WTC11 (cell line): ENCODE measurements around the gene USP11. TPM values are rescaled to one million over a fixed set of nuclear protein-coding genes. Genes with fewer than 3 reads are reported as not detected.
A peak's percentile ranks its signal among the peaks of the same experiment; 100 is the strongest.

ENCODE experiments used
- ATAC-seq: fragments of 200-7000 bp; cut with Tn5 transposase; 2 replicates; pipeline ENCODE4 v1.10.0; 2021; ENCODE audit warnings: mild to moderate bottlenecking, moderate library complexity
- CTCF ChIA-PET: fragments of 300-600 bp; sonication (Branson Sonifier 250); formaldehyde crosslinking; loops from one replicate; lab custom pipeline; 2021; ENCODE audit warnings: antibody characterized with exemption; lab: Charles Lee
- POLR2A ChIA-PET: fragments of 350-600 bp; sonication (Branson Sonifier 250); formaldehyde crosslinking; loops from one replicate; lab custom pipeline; 2021; ENCODE audit warnings: antibody characterized with exemption; lab: Charles Lee
- DNase-seq: peaks from one replicate; pipeline ENCODE4 v3.0.0; 2021; ENCODE audit warnings: low spot score
- H3K27ac Mint-ChIP-seq: 2 replicates; pipeline ENCODE4 v1.8.0; 2021; ENCODE audit warnings: mixed read lengths
- H3K27me3 Mint-ChIP-seq: 2 replicates; pipeline ENCODE4 v1.8.0; 2021; ENCODE audit warnings: low read depth, mild to moderate bottlenecking, moderate library complexity, mixed read lengths
- H3K36me3 Mint-ChIP-seq: 2 replicates; pipeline ENCODE4 v1.8.0; 2021; ENCODE audit warnings: mixed read lengths
- H3K4me1 Mint-ChIP-seq: 2 replicates; pipeline ENCODE4 v1.8.0; 2022; ENCODE audit warnings: mixed read lengths
- H3K4me3 Mint-ChIP-seq: 2 replicates; pipeline ENCODE4 v1.8.0; 2021; ENCODE audit warnings: mild to moderate bottlenecking, moderate library complexity, mixed read lengths
- H3K9me3 Mint-ChIP-seq: 2 replicates; pipeline ENCODE4 v1.8.0; 2021; ENCODE audit warnings: mixed read lengths
- CBFB ChIP-seq: sonication (generic); formaldehyde crosslinking; IDR thresholded peaks from 2 replicates; pipeline ENCODE4 v1.8.1; 2022; ENCODE audit warnings: mild to moderate bottlenecking, low read depth, missing genetic modification reagents
- FOXP1 ChIP-seq: sonication (generic); formaldehyde crosslinking; IDR thresholded peaks from 2 replicates; pipeline ENCODE4 v1.8.0; 2022; ENCODE audit warnings: missing genetic modification reagents, mild to moderate bottlenecking, moderate library complexity, borderline replicate concordance
- MYBL2 ChIP-seq: sonication (generic); formaldehyde crosslinking; IDR thresholded peaks from 2 replicates; pipeline ENCODE4 v1.8.1; 2023; ENCODE audit warnings: mild to moderate bottlenecking, moderate library complexity, missing genetic modification reagents
- NFYB ChIP-seq: sonication (generic); formaldehyde crosslinking; conservative IDR thresholded peaks from 2 replicates; pipeline ENCODE4 v1.8.0; 2022; ENCODE audit warnings: low read depth, missing genetic modification reagents
- SOX15 ChIP-seq: fragments of 250-450 bp; sonication (Bioruptor Pico); IDR thresholded peaks from 2 replicates; pipeline ENCODE4 v1.9.0; 2021; ENCODE audit warnings: mild to moderate bottlenecking
- SP1 ChIP-seq: sonication (generic); formaldehyde crosslinking; conservative IDR thresholded peaks from 2 replicates; pipeline ENCODE4 v1.8.1; 2022; ENCODE audit warnings: missing genetic modification reagents
- TP53 ChIP-seq: sonication (generic); formaldehyde crosslinking; IDR thresholded peaks from 2 replicates; pipeline ENCODE4 v1.8.1; 2023; ENCODE audit warnings: mild to moderate bottlenecking, missing genetic modification reagents
- ZNF121 ChIP-seq: sonication (generic); formaldehyde crosslinking; IDR thresholded peaks from 2 replicates; pipeline ENCODE4 v1.8.0; 2023; ENCODE audit warnings: missing genetic modification reagents
- ZNF423 ChIP-seq: fragments of 250-450 bp; sonication (Bioruptor Pico); IDR thresholded peaks from 2 replicates; pipeline ENCODE4 v2.1.2; 2022; ENCODE audit warnings: mild to moderate bottlenecking, moderate library complexity
- total RNA-seq: library from RNA; stranded (reverse); gene quantifications from 3 replicates; pipeline ENCODE4 v1.2.3, GENCODE V29; 2021
- TF ChIP-seq, protein P1 (sequence below): sonication (generic); formaldehyde crosslinking; IDR thresholded peaks from 2 replicates; pipeline ENCODE4 v1.8.1; 2022; ENCODE audit warnings: missing genetic modification reagents, borderline replicate concordance
- TF ChIP-seq, protein P2 (sequence below): sonication (generic); formaldehyde crosslinking; IDR thresholded peaks from 2 replicates; pipeline ENCODE4 v1.8.1; 2023; ENCODE audit warnings: mild to moderate bottlenecking, missing genetic modification reagents, moderate library complexity
- TF ChIP-seq, protein P3 (sequence below): sonication (generic); formaldehyde crosslinking; IDR thresholded peaks from 2 replicates; pipeline ENCODE4 v1.8.1; 2023; ENCODE audit warnings: mild to moderate bottlenecking, missing genetic modification reagents, borderline replicate concordance
- TF ChIP-seq, protein P4 (sequence below): fragments of 250-450 bp; sonication (Bioruptor Pico); IDR thresholded peaks from 2 replicates; pipeline ENCODE4 v1.9.0; 2021; ENCODE audit warnings: moderate library complexity, mild to moderate bottlenecking, inconsistent platforms, borderline replicate concordance
- TF ChIP-seq, protein P5 (sequence below): sonication (generic); formaldehyde crosslinking; IDR thresholded peaks from 2 replicates; pipeline ENCODE4 v1.8.1; 2022; ENCODE audit warnings: mild to moderate bottlenecking, missing genetic modification reagents, moderate library complexity, borderline replicate concordance
- TF ChIP-seq, protein P6 (sequence below): sonication (generic); formaldehyde crosslinking; IDR thresholded peaks from 2 replicates; pipeline ENCODE4 v1.8.1; 2022; ENCODE audit warnings: low read depth, mild to moderate bottlenecking, moderate library complexity, missing genetic modification reagents, borderline replicate concordance
- TF ChIP-seq, protein P7 (sequence below): fragments of 250-450 bp; sonication (Bioruptor Pico); IDR thresholded peaks from 2 replicates; pipeline ENCODE4 v1.9.0; 2021; ENCODE audit warnings: mild to moderate bottlenecking

Gene USP11
- total RNA-seq, 1 experiment from 2014 or later = 86.8 TPM

DNA sequence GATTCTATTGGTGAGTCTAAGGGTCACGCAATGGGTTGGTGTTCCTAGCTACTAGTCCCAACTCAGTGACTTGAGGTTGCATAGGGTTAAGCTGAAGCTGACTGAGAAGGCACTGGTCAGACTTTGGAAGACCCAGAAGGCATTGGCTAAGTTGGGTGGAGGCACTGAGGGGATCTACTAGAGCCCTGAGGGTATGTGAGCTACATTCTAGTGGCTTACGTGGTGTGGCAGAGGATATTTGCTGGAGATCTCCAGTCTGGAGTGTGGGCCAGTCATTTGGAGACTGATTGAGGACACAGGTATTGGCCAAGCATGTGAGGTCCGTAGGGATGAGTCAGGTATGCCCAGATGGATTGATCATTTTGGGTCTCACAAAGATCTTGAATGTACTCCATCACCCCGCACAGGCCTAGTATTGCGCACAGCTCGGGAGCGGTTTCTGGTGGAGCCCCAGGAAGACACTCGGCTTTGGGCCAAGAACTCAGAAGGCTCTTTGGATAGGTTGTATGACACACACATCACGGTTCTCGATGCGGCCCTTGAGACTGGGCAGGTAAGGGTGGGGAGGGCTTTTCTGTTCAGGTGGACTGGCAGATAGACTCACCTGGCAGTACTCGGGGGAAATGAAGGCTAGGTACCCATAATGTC lies 7.2 kb downstream of the USP11 start:
- Mint-ChIP-seq H3K27ac (peak overlapping the region; percentile 19; the same call in 1 of the 2 replicates), H3K9me3 (no peaks in the 10 kb centered on the region), H3K4me1 (peaks cover 8% of the 10 kb centered on the region), H3K27me3 (no peaks in the 10 kb centered on the region), H3K4me3 (no peak overlapping the region), H3K36me3 (peaks cover 45% of the 10 kb centered on the region)
- no peak for ATAC-seq
- DNase-seq = no peak
- ChIA-PET POLR2A (no interaction called here), CTCF (interaction anchor here (0.6 kb wide), 1 partner anchor 286 kb away, joined by 3 read pairs; no protein-coding TSS in a partner anchor)
- TF ChIP-seq MYBL2 (CRISPR knock-in tag) (no peak), FOXP1 (no peak)

DNA sequence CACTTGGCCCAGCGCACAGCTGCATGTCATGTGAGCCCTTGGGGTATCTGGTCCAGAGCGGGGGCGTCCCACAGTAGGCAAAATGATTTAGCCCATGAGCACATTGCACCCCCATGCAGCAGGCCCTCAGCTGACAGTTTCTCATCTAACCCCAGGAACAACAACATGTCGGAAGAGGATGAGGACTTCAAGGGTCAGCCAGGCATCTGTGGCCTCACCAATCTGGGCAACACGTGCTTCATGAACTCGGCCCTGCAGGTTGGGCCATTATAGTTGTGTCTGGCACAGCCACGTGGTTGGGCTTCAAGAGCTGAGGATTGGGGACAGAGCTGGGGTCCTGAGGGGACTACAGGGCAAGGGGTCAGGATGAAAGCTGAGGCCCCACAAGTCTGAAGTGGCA lies 7.8 kb downstream of the USP11 start:
- TF ChIP-seq, protein P1, sequence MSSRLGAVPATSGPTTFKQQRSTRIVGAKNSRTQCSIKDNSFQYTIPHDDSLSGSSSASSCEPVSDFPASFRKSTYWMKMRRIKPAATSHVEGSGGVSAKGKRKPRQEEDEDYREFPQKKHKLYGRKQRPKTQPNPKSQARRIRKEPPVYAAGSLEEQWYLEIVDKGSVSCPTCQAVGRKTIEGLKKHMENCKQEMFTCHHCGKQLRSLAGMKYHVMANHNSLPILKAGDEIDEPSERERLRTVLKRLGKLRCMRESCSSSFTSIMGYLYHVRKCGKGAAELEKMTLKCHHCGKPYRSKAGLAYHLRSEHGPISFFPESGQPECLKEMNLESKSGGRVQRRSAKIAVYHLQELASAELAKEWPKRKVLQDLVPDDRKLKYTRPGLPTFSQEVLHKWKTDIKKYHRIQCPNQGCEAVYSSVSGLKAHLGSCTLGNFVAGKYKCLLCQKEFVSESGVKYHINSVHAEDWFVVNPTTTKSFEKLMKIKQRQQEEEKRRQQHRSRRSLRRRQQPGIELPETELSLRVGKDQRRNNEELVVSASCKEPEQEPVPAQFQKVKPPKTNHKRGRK = no peak
- TF ChIP-seq ZNF121 (CRISPR knock-in tag) = no peak
- Mint-ChIP-seq H3K27me3 (no peaks in the 10 kb centered on the region), H3K4me3 (no peak overlapping the region), H3K36me3 (peaks cover 43% of the 10 kb centered on the region), H3K4me1 (peaks cover 2% of the 10 kb centered on the region; the same call in 1 of the 2 replicates), H3K9me3 (no peaks in the 10 kb centered on the region), H3K27ac (no peak overlapping the region)
- DNase-seq = no peak
- no peak for ATAC-seq
- ChIA-PET POLR2A (no interaction called here), CTCF (no interaction called here)

DNA sequence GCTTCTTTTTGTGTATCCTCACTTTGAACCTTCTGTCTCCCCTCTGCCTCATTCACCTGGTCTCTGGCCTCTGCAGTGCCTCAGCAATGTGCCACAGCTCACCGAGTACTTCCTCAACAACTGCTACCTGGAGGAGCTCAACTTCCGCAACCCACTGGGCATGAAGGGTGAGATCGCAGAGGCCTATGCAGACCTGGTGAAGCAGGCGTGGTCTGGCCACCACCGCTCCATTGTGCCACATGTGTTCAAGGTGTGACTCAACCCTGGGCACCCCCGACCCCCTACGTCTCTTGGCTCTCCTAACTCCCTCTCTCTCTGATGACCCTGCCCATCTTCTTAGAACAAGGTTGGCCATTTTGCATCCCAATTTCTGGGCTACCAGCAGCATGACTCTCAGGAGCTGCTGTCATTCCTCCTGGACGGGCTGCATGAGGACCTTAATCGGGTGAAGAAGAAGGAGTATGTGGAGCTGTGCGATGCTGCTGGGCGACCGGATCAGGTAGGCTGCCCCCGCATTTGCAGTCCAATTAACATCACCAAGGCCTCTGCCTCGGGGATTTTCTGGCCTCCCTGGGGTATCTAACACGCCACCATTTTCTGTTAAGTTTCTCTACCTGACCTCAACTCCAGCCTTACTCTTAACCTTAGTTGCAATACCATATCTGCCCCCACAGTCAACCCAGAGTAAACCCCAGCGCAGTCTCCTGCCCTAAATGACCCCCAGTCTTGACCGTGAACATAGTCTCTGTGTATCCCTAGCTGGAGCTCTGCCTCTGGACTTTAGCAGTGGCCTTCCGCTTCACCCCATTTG lies 8.6 kb downstream of the USP11 start:
- TF ChIP-seq, protein P2, sequence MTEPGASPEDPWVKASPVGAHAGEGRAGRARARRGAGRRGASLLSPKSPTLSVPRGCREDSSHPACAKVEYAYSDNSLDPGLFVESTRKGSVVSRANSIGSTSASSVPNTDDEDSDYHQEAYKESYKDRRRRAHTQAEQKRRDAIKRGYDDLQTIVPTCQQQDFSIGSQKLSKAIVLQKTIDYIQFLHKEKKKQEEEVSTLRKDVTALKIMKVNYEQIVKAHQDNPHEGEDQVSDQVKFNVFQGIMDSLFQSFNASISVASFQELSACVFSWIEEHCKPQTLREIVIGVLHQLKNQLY = no peak
- TF ChIP-seq MYBL2 (CRISPR knock-in tag) (no peak), SOX15 (CRISPR knock-in tag) (no peak), NFYB (CRISPR knock-in tag) (no peak), TP53 (CRISPR knock-in tag) (no peak), ZNF423 (CRISPR knock-in tag) (no peak), CBFB (CRISPR knock-in tag) (no peak), SP1 (CRISPR knock-in tag) (no peak)
- TF ChIP-seq, protein P3, sequence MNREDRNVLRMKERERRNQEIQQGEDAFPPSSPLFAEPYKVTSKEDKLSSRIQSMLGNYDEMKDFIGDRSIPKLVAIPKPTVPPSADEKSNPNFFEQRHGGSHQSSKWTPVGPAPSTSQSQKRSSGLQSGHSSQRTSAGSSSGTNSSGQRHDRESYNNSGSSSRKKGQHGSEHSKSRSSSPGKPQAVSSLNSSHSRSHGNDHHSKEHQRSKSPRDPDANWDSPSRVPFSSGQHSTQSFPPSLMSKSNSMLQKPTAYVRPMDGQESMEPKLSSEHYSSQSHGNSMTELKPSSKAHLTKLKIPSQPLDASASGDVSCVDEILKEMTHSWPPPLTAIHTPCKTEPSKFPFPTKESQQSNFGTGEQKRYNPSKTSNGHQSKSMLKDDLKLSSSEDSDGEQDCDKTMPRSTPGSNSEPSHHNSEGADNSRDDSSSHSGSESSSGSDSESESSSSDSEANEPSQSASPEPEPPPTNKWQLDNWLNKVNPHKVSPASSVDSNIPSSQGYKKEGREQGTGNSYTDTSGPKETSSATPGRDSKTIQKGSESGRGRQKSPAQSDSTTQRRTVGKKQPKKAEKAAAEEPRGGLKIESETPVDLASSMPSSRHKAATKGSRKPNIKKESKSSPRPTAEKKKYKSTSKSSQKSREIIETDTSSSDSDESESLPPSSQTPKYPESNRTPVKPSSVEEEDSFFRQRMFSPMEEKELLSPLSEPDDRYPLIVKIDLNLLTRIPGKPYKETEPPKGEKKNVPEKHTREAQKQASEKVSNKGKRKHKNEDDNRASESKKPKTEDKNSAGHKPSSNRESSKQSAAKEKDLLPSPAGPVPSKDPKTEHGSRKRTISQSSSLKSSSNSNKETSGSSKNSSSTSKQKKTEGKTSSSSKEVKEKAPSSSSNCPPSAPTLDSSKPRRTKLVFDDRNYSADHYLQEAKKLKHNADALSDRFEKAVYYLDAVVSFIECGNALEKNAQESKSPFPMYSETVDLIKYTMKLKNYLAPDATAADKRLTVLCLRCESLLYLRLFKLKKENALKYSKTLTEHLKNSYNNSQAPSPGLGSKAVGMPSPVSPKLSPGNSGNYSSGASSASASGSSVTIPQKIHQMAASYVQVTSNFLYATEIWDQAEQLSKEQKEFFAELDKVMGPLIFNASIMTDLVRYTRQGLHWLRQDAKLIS = no peak
- TF ChIP-seq, protein P4, sequence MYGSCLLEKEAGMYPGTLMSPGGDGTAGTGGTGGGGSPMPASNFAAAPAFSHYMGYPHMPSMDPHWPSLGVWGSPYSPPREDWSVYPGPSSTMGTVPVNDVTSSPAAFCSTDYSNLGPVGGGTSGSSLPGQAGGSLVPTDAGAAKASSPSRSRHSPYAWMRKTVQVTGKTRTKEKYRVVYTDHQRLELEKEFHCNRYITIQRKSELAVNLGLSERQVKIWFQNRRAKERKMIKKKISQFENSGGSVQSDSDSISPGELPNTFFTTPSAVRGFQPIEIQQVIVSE (CRISPR knock-in tag) = no peak
- TF ChIP-seq, protein P5, sequence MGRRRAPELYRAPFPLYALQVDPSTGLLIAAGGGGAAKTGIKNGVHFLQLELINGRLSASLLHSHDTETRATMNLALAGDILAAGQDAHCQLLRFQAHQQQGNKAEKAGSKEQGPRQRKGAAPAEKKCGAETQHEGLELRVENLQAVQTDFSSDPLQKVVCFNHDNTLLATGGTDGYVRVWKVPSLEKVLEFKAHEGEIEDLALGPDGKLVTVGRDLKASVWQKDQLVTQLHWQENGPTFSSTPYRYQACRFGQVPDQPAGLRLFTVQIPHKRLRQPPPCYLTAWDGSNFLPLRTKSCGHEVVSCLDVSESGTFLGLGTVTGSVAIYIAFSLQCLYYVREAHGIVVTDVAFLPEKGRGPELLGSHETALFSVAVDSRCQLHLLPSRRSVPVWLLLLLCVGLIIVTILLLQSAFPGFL = no peak
- TF ChIP-seq, protein P6, sequence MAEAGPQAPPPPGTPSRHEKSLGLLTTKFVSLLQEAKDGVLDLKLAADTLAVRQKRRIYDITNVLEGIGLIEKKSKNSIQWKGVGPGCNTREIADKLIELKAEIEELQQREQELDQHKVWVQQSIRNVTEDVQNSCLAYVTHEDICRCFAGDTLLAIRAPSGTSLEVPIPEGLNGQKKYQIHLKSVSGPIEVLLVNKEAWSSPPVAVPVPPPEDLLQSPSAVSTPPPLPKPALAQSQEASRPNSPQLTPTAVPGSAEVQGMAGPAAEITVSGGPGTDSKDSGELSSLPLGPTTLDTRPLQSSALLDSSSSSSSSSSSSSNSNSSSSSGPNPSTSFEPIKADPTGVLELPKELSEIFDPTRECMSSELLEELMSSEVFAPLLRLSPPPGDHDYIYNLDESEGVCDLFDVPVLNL = no peak
- TF ChIP-seq, protein P7, sequence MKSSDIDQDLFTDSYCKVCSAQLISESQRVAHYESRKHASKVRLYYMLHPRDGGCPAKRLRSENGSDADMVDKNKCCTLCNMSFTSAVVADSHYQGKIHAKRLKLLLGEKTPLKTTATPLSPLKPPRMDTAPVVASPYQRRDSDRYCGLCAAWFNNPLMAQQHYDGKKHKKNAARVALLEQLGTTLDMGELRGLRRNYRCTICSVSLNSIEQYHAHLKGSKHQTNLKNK (CRISPR knock-in tag) = no peak
- H3K4me3 Mint-ChIP-seq = no peak overlapping the region
- no peak for ATAC-seq
- H3K27me3 Mint-ChIP-seq = no peaks in the 10 kb centered on the region
- DNase-seq = no peak
- CTCF ChIA-PET = no interaction called here
- POLR2A ChIA-PET = no interaction called here
- H3K9me3 Mint-ChIP-seq = no peaks in the 10 kb centered on the region
- H3K4me1 Mint-ChIP-seq = no peaks in the 10 kb centered on the region
- no peak overlapping the region for H3K27ac Mint-ChIP-seq
- H3K36me3 Mint-ChIP-seq = peaks cover 51% of the 10 kb centered on the region
